ENCODE measurements around the gene FLRT2. TPM values are rescaled to one million over a fixed set of nuclear protein-coding genes. Genes with fewer than 3 reads are reported as not detected.

FLRT2 gene
- total RNA-seq, 4 donors from 2014 or later, result 0.61 to 8.4 (median 6.4) TPM

GRCh38 chr14:85514487-85514886 lies 15.5 kb upstream of the FLRT2 start:
- H3K27ac ChIP-seq, result no peak overlapping the region
- H3K9me3 ChIP-seq, result no peaks in the 10 kb centered on the region
- H3K4me3 ChIP-seq, result no peak overlapping the region
- no peak for TF ChIP-seq POLR2A (IDR thresholded peaks at IDR 0.05)
- no peak for TF ChIP-seq CTCF (IDR thresholded peaks at IDR 0.05)
- no peaks in the 10 kb centered on the region for H3K4me1 ChIP-seq
- WGBS, 2 donors, result 71 to 90% methylated on average over 2 of the region's 2 CpGs
- no peak for DNase-seq
- intact Hi-C loops (cut with DNase I), result no loop called here
- H3K36me3 ChIP-seq, result no peaks in the 10 kb centered on the region
- H3K27me3 ChIP-seq, result no peaks in the 10 kb centered on the region

- 50 to 51% methylated on average over 5 of the region's 5 CpGs for WGBS, 2 donors
- TF ChIP-seq POLR2A (IDR thresholded peaks at IDR 0.05) (no peak), CTCF (IDR thresholded peaks at IDR 0.05) (no peak)
- Histone ChIP-seq H3K36me3 (no peaks in the 10 kb centered on the region), H3K4me3 (no peak overlapping the region), H3K27ac (no peak overlapping the region), H3K9me3 (no peaks in the 10 kb centered on the region), H3K27me3 (no peaks in the 10 kb centered on the region), H3K4me1 (no peaks in the 10 kb centered on the region)
- intact Hi-C loops (cut with DNase I), result no loop called here
- DNase-seq, result no peak
Observed at GRCh38 chr14:85516239-85517113, 13.5 kb upstream of the FLRT2 start.

- no peak for DNase-seq
- Histone ChIP-seq H3K27ac (no peak overlapping the region), H3K27me3 (no peaks in the 10 kb centered on the region), H3K4me1 (no peaks in the 10 kb centered on the region), H3K9me3 (no peaks in the 10 kb centered on the region), H3K4me3 (no peak overlapping the region), H3K36me3 (no peaks in the 10 kb centered on the region)
- TF ChIP-seq POLR2A (IDR thresholded peaks at IDR 0.05) (no peak), CTCF (IDR thresholded peaks at IDR 0.05) (no peak)
- intact Hi-C loops (cut with DNase I), result no loop called here
- WGBS, 2 donors, result 83 to 85% methylated on average over 2 of the region's 2 CpGs
Observed at GRCh38 chr14:85517114-85517688, 12.7 kb upstream of the FLRT2 start.

- TF ChIP-seq CTCF (IDR thresholded peaks at IDR 0.05), result no peak
- no peak for TF ChIP-seq POLR2A (IDR thresholded peaks at IDR 0.05)
- H3K27ac ChIP-seq, result no peak overlapping the region
- 64 to 88% methylated on average over 1 of the region's 1 CpG for WGBS, 2 donors
- DNase-seq, result no peak
- no peaks in the 10 kb centered on the region for H3K27me3 ChIP-seq
- no peak overlapping the region for H3K4me3 ChIP-seq
- no peaks in the 10 kb centered on the region for H3K4me1 ChIP-seq
- no peaks in the 10 kb centered on the region for H3K36me3 ChIP-seq
- no peaks in the 10 kb centered on the region for H3K9me3 ChIP-seq
- intact Hi-C loops (cut with DNase I), result no loop called here
Observed at GRCh38 chr14:85519661-85520305, 10.2 kb upstream of the FLRT2 start.

- Histone ChIP-seq H3K4me1 (no peaks in the 10 kb centered on the region), H3K4me3 (no peak overlapping the region), H3K9me3 (no peaks in the 10 kb centered on the region), H3K36me3 (no peaks in the 10 kb centered on the region), H3K27ac (no peak overlapping the region), H3K27me3 (no peaks in the 10 kb centered on the region)
- 80 to 93% methylated on average over 4 of the region's 4 CpGs for WGBS, 2 donors
- DNase-seq, result no peak
- TF ChIP-seq POLR2A (IDR thresholded peaks at IDR 0.05), result no peak
- TF ChIP-seq CTCF (IDR thresholded peaks at IDR 0.05), result no peak
- intact Hi-C loops (cut with DNase I), result no loop called here
Observed at GRCh38 chr14:85520581-85520980, 9.4 kb upstream of the FLRT2 start.

Measured in esophagus squamous epithelium (tissue), 5 donors.